Anterior cingulate cortex (tissue), 58 donors: ENCODE data around the gene ZNF581.

Experiments
- DNase-seq, 58 donors: peaks; one replicate each; lab custom pipeline; 2025; lab: John Stamatoyannopoulos, UW

Gene ZNF581

DNA sequence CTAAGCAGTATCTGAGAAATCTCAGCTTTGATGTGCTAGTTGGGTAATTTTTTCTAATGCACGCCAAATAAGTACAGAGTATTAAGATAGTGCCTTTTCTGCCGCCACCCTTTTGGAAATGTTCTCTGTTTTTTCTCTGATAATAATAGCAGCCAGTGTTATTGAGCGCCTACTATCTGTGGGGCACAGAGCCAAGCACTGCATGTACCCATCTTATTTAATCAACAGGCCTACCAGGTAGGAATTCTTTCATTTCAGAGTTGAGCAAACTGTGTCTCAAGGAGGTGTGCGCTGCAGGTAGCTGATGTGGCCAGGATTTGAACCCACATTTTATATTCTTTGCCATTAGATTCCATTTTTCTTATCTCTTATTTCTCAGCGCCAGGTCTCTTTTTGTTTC is 32.9 kb downstream of the ZNF581 start:
- no peak for DNase-seq

DNA sequence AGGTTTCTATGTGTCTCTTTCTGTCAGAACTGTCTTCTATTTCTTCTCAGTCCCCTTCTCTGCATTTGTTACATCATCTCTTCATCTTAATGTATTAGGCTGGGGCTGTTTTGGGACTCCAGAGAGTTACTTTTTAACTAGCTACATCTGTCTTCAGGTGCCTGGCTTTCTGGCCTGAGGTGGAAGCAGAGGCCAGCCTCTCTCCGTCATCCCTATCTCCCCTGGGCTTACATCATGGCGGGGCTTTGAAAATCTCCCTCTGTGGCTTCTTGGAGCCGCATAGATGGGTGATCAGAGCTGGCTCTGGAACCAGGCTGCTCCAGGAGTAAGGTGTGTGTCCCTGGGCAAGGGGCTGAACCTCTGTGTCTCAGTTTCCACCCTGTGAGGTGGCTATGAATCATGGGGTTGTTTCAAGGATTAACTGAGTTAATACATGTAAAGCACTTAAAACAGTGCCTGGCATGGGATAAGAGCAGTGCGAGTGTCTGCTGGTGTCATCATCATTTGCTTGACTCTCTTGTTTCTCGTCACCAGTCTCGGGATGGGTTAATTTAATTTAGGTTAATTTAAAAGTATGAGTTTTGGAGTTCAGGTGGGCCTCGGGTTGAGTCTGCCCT is 33.5 kb downstream of the ZNF581 start:
- DNase-seq, result no peak

DNA sequence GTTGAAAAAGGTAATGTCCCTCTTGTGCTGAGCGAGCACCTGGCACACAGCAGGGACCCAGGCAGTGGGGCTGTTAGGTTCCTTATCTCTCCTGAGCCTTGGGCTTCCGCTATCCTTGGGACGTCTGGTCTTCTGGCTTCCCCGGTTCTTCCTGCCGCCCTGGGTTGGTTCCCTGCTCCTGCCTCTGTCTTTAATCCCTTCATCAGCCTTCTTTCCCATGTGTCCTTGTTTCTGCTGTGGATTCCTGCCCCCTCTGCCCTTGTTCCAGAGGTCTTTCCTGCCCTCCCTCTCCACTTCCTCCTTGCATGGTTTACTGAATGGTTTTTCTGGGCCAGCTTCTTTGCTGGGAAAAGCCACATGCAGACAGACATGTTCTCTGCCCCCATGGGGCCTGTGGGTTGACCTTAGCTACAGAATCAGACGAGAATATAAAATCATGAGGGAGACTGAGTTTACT is 34.2 kb downstream of the ZNF581 start:
- no peak for DNase-seq

DNA sequence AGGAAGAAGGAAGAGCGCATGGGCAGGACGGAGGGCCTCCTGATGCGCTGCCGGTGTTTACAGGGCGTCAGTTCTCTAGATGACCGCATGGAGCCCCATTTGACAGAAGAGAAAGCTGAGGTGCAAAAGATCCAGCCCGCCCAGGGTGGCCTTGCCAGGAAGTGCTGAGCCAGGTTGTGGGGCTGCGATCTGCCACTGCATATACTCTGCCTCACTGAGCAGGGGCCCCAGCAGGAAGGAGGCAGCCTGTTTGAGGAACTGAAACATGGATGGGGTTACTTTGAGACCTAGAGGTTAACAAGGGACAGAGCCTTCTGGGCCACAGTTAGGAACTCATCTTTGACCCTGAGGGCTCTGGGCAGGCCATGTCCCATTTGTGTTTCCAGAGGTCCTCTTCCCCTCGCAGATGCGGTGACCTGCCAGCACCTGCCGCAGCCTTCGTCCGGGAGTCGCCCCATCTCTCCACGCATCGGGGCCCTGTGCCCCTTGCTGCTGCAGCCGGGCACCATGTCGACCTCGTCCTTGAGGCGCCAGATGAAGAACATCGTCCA is 34.7 kb downstream of the ZNF581 start:
- peak in 17 of 58 donors; percentile 8 to 39 (median 19) for DNase-seq

DNA sequence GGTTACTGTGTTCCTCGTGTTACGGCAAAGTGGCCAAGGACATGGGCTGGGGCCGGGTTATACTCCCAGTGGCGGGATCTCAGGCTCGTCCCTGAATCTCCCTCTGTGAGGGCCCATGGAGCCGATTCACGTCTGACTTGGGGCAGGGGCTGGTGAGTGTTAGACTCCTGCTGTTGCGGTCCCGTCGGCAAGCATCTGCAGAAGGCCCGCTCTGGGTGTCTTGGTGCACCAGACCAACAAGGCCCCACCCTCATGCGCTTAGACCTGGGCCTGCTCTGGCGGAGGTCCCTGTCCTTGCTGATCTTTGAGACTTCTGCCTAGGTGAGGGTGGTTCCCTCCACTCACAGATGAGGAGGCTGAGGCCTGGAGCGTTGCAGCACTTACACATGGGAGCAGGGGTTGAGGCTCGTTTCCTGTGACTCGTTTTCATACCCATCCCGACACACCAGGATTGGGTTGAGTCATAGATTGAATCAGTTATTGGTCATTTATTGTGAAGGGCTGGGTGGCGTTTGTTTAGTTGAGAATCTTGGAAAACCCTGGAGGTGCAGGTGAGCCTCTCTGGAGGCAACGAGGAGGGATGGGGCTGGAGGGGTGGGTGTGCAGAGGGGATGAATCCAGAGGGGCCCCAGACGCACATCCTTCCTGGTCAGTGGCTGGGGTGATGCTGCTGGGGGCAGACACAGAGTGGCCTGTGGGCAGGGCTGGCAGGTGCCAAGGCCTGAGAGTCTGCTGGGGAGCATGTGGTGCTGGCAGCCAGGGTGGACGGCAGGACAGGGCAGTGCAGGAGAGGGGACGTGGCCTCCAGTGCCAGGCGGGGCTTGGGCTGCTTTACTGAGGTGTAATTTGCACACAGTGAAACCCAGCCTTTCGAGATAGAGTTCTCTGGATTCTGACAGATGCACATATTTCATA is 36.2 kb downstream of the ZNF581 start:
- no peak for DNase-seq

DNA sequence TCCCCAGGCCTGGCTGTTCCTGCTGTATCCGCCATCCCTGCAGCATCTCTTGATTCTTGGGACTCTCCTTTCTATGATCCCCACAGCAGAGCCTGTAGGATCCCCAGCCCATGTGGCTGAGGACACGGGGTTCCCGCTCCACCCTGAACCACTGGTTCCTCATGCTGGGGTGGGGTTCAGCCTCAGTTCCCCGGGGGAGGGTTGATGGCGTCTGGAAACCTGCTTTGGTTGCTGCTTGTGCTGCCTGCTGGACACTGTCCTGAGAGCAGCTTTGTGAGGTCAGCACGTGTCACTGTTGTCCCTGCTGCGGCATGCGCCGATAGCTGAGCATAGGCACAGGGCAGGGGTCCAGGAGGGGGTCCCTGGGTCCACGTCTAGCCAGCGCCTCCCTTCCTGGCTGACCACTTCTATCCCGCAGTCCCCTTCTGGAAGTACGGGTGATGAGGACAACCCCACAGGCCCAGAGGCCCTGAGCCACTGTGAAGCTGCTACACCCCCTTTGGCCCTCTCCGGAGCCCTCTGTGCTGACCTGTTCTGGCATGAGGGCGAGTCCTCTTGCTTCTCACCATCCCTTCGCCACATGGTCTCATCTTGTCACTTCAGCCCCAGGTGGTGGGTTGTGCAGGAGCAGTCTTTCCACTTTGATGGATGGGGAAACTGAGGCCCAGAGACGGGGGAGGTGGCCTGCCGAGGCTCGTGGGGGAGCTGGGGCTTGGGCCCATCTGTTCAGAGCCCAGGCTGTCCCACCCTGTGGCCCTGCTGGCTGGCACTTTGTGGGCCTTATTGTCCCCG is 37.1 kb downstream of the ZNF581 start:
- no peak for DNase-seq

DNA sequence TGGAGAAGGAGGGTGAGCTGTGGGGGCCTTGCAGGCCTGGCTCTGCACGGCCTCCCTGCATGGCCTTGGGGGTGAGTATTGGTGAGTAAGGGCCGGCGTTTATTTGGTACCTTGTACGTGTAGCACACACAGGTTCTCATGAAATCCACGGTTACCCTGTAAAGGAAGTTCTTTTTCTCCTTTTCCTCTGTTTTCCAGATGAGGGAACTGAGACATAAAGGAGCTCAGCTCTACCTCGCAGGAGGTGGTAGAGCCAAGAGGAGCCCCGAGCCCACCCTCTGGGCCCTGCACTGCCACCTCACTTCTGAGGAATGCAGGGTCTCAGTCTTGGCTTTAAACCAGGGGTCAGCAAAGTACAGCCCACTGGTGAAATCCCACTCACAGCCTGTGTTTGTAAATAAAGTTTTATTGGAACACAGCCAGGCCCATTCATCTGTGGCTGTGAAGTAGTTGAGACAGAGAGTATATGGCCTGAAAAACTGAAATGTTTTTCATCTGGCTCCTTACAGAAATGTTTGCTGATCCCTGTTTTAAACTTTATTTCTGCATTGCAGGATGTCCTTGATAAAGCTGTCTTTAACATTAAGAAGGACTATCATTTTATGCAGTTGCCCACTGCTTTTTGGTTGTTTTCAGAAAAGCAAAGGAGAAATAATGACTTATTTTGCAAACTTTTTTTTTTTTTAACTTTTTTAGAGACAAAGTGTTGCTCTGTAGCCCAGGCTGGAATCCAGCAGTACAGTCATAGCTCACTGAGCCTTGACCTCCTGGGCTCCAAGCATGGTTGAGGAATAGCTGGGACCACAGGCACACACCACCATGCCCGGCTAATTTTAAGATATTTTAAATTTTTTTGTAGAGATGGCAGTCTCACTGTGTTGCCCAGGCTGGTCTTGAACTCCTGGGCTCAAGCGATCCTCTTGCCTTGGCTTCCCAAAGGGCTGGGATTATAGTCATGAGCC is 38.0 kb downstream of the ZNF581 start:
- DNase-seq, result no peak

DNA sequence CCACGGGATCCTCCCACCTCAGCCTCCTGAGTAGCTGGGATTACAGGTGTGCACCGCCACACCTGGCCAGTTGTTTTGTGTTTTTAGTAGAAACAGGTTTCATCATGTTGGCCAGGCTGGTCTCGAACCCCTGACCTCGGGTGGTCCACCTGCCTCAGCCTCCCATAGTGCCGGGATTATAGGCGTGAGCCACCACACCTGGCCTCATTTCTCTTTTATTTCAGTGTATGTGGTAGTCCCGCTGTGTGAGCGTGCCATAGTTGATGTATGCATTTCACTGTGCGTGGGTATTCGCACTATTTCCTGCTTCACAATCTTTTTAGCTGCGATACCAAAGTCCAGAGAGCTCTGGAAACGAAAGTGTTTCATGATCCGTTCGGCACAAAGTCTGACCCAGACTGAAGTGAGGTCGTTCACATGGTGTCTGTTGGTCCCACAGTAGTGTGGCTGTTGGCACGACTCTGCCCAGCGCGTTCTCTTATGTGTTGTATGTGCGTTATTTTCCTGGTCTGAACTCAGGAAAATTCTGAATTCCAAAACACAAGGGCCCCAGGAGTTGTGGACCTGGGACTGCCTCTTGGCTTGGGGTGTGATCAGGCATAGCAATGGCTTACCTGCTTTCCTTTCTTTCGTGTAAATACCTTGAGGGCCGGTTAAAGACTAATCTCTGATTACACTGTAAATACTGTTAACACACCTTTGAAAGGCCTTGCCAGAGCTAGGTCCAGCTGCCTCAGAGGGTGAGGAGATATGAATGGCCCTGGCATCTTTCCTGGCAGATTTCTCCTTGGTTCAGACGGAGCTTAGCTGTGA is 40.2 kb downstream of the ZNF581 start:
- no peak for DNase-seq

DNA sequence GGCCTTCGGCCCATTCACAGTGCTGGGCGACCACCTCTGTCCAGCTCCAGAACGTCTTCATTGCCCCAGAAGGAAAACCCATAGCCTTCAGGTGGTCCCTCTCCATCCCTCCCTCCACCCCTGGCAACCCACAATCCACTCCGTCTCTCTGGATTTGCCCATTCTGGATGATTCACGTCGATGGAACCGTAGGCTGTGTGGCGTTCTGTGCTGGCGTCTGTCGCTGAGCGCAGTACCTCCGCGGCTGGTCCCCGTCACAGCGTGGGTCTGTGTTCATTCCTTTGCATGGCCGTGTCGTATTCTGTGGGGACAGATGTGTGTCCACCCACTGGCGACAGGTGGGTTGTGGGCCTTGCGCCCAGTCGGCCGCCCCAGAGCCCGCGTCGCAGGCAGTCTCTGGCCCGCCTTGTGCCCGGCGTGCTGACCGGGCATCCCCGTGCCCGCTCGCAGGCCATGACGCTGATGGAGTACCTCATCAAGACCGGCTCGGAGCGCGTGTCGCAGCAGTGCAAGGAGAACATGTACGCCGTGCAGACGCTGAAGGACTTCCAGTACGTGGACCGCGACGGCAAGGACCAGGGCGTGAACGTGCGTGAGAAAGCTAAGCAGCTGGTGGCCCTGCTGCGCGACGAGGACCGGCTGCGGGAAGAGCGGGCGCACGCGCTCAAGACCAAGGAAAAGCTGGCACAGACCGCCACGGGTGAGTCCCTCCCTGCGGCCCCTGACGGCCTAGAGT is 41.7 kb downstream of the ZNF581 start:
- no peak for DNase-seq

DNA sequence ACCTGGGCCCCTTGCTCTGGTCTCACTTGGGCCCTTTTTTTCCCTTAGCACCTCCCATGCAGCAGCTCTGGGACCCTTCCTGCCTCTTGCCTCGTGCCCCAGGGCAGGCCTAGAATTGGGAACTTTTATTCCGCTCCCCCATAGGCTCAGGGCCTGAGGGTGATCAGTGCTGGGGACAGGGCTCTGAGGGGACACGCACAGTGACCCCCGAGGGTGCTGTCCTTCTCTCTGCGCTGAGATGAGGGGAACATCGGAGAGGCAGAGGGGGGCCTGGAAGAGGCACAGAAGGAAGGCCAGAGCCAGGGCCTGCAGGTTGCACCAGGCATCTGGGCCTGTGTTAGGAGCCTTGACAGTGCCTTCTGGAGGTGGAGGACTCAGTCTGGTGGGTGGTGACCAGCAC is 42.3 kb downstream of the ZNF581 start:
- DNase-seq, result no peak

DNA sequence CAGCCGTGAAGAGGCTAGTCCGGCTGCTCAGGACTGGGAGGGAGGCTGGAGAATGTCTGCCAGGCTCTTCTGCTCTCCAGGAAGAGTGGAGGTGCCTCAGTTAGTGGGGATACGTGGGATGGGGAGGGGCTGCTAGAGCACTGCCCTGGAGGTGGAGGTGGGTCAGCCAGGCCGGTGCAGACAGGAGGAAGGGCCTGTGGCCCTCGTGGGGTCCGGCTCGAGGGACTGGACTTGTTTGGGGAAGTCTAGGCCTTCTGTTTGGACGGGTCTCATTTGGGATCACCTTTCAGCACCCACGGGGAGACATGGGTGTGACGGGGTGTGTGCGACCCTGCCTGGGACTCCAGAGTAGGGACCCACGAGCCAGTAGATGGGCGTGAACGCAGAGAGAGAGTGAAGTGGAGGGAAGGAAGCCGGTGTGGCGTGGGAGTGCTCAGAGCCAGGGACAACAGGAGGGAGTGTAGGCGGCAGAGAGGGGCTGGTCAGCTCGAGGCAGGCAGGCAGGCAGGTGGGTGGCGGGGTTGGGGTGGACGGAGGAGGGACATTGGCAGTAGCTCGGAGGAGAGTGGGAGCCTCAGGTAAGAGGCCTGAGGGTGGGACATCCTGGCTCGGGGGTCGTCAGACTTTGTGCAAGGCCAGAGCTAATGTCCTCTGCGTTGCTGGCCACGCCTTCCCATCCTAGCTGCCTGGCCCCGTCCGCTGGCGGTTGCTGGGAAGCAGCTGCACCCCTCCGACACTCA is 43.0 kb downstream of the ZNF581 start:
- peak in 1 of 58 donors; percentile 6 for DNase-seq

DNA sequence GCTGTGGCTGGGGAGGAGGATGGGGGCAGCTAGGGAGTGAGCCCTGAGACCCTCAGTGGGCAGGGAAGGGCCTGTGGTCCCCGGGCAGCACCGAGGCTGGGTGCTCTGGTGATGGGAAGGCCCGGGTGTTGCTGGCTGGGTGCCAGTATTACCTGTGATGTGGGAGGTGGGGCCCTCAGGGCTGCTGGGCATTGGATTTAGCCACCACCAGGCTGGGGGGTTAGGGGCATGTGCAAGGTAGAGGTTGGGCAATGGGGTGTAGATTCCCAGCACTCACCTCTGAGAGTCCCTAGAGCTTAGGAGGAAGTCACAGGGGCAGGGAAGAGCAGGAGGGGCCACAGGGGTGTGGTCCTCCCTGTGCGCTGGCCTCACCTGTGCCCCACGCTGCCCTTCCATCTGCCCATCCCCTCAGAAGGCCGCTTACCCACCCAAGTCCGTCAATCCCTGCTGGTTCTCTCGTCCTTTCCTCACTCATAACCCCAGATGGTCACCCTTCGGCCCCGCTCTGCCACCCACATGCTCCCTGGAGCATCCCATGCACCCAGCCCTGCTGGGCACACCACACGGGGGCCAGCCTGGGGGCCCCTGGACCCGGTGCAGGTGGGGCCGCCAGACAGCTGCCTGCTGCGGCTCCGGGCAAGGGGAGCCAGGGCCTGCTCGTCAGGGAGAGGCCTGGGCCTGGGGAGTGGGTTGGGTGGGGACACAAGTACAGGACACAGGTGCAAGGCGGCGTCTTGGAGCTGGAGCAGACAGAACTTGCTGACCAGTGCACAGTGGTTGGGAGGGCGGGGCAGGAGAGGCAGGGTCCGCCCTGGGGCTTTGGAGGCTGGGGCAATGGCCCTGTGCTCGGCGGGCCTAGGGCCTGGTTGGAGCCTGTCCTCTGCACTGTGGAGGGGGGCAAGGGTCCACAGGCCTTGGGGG is 44.1 kb downstream of the ZNF581 start:
- DNase-seq, result no peak

DNA sequence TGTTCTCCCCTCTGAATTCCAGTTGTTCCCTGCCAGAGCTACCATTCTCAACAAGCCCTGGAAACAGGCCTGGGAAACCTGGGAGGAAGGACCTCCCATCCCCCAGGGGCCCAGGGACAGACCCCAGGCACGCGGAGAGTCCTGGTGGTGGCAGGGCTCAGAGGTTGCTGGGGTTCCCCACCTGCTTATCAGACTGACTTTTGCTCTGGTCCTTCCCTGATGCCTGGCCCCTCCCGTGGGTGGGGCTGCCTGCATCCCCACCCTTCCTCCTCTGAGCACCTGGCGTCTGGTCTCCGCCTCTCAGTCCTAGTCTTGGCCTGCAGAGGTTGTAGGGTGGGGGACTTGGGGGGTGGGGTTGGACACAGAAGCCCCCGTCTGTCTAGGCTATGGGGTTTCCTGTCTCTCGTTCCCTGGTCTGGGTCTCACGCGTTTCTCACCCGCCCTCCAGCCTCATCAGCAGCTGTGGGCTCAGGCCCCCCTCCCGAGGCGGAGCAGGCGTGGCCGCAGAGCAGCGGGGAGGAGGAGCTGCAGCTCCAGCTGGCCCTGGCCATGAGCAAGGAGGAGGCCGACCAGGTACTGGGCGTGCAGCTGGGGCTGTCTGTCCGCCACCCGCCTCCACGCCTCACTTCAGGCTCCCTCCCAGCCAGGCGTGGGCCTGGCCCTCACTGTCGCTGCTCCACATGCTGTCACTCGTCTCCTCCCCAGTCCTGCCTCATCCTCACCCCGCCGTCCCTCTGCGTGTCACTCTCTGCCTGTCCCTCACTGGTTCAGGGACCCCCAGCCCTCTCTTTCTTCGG is 45.2 kb downstream of the ZNF581 start:
- DNase-seq, result peak in 23 of 58 donors; percentile 5 to 67 (median 25)

DNA sequence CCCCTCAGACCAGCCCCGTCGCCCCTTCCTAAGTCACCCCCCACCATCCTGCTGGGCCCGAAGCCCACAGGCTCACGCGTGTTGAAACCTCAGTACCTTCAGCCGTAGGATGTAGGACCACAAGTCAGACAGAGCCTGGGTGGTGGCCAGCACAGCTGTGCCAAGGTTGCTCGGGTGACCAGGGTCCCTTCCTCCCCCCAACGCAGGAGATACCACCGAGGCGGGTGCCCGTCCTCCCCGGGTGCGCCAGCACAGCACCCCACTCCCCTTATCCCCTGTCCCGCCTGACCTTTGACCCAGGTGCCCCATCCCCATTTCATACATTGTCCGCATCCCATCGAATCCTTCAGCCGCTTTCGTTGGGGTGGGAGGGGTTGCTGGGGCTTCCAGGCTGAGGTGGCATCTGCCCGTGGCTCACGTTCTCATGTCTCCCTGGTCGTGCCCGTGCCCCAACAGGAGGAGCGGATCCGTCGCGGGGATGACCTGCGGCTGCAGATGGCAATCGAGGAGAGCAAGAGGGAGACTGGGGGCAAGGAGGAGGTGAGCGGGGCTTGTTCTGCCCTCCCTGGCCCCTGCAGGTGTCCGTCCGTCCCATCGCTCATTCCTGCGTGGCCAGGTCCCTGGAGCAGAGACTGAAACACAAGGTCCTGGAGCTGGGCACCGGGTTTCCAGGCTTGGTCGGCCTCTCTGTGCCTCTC is 46.1 kb downstream of the ZNF581 start:
- no peak for DNase-seq
